MCF 10A (cell line): ENCODE data around the gene PTGES2. TPM values are rescaled to one million over a fixed set of nuclear protein-coding genes. Genes with fewer than 3 reads are reported as not detected.

Experiments used
- BruUV-seq: library from RNA; stranded (reverse); fragments of 400-500 nt; replicated peaks from 2 replicates; lab custom pipeline; 2021; lab: Mats Ljungman, UMichigan
- CTCF ChIA-PET: fragments of 300-600 bp; sonication (Branson Sonifier 250); formaldehyde crosslinking; extraction: SDS; loops from one replicate; lab custom pipeline; 2021; ENCODE audit warnings: antibody characterized with exemption, inconsistent platforms; lab: Yijun Ruan, JAX
- POLR2A ChIA-PET: fragments of 300-600, 350-650 bp; sonication (Branson Sonifier 250); formaldehyde crosslinking; extraction: SDS; loops from one replicate; lab custom pipeline; 2020; ENCODE audit warnings: antibody characterized with exemption, inconsistent platforms; lab: Yijun Ruan, JAX
- DNase-seq: peaks from one replicate; pipeline ENCODE4 v3.0.0-alpha.2; 2018; ENCODE audit not compliant: unreplicated experiment
- H3K27ac Mint-ChIP-seq: one replicate; pipeline ENCODE4 v1.8.0; 2022; ENCODE audit warnings: mild to moderate bottlenecking, low read depth, mixed read lengths; ENCODE audit not compliant: unreplicated experiment
- H3K27me3 Mint-ChIP-seq: one replicate; pipeline ENCODE4 v1.8.0; 2022; ENCODE audit warnings: mixed read lengths; ENCODE audit not compliant: insufficient read depth, unreplicated experiment
- H3K36me3 Mint-ChIP-seq: one replicate; pipeline ENCODE4 v1.8.0; 2022; ENCODE audit warnings: mild to moderate bottlenecking, moderate library complexity, mixed read lengths; ENCODE audit not compliant: insufficient read depth, unreplicated experiment
- H3K4me1 Mint-ChIP-seq: one replicate; pipeline ENCODE4 v1.8.0; 2022; ENCODE audit warnings: mixed read lengths; ENCODE audit not compliant: insufficient read depth, unreplicated experiment
- H3K4me3 Mint-ChIP-seq: one replicate; pipeline ENCODE4 v1.8.0; 2022; ENCODE audit warnings: mild to moderate bottlenecking, moderate library complexity, mixed read lengths; ENCODE audit not compliant: unreplicated experiment
- H3K9me3 Mint-ChIP-seq: one replicate; pipeline ENCODE4 v1.8.0; 2022; ENCODE audit warnings: mixed read lengths; ENCODE audit not compliant: unreplicated experiment
- intact Hi-C: fragments of 100-400 bp; cut with micrococcal nuclease; formaldehyde crosslinking; loops from 2 replicates; pipeline ENCODE4 v1.14.1; 2022
- total RNA-seq: library from RNA; stranded (reverse); gene quantifications from 2 replicates; pipeline ENCODE4 v1.2.3, GENCODE V29; 2022
- TF ChIP-seq, protein P1 (sequence below): fragments of 200-600 bp; IDR thresholded peaks from one replicate; pipeline ENCODE4 v1.8.0; 2022; ENCODE audit warnings: antibody characterized with exemption, mild to moderate bottlenecking; ENCODE audit not compliant: unreplicated experiment

Gene PTGES2
- total RNA-seq, 1 experiment from 2014 or later = 130 TPM

DNA sequence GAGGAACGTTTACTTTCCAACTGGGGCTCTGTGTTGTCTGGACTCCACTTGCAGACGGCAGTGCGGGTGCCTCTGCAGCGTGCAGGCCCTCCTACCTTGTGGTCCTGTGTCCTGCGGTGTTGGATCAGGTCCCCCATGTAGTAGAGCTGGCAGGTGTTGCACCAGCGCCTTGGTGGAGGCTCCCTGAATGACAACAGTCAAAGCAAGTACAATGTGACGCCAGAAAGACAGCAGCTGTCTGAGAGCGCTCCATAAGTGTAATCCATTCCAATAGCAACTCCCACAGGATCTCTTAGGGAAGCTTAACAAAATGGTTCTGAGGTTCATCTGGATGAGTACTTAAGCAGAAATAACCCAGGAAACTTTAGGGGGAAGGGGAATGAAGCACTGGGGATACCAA lies 42.4 kb upstream of the PTGES2 start:
- intact Hi-C loops = no loop called here
- BruUV-seq = no TSS peak
- TF ChIP-seq, protein P1, sequence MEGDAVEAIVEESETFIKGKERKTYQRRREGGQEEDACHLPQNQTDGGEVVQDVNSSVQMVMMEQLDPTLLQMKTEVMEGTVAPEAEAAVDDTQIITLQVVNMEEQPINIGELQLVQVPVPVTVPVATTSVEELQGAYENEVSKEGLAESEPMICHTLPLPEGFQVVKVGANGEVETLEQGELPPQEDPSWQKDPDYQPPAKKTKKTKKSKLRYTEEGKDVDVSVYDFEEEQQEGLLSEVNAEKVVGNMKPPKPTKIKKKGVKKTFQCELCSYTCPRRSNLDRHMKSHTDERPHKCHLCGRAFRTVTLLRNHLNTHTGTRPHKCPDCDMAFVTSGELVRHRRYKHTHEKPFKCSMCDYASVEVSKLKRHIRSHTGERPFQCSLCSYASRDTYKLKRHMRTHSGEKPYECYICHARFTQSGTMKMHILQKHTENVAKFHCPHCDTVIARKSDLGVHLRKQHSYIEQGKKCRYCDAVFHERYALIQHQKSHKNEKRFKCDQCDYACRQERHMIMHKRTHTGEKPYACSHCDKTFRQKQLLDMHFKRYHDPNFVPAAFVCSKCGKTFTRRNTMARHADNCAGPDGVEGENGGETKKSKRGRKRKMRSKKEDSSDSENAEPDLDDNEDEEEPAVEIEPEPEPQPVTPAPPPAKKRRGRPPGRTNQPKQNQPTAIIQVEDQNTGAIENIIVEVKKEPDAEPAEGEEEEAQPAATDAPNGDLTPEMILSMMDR = no peak
- no peaks in the 10 kb centered on the region for H3K27me3 Mint-ChIP-seq
- H3K4me3 Mint-ChIP-seq = no peak overlapping the region
- H3K27ac Mint-ChIP-seq = no peak overlapping the region
- DNase-seq = no peak
- H3K36me3 Mint-ChIP-seq = peaks cover 53% of the 10 kb centered on the region
- H3K9me3 Mint-ChIP-seq = no peaks in the 10 kb centered on the region
- POLR2A ChIA-PET = interaction anchor here (0.6 to 1.1 kb wide), 2 partner anchors 10 to 107 kb away, joined by 5 to 7 read pairs; partner anchors contain the start of gene BBLN
- CTCF ChIA-PET = interaction anchor here (0.7 kb wide), 1 partner anchor 9 kb away, joined by 3 read pairs; no protein-coding TSS in a partner anchor
- H3K4me1 Mint-ChIP-seq = no peaks in the 10 kb centered on the region

DNA sequence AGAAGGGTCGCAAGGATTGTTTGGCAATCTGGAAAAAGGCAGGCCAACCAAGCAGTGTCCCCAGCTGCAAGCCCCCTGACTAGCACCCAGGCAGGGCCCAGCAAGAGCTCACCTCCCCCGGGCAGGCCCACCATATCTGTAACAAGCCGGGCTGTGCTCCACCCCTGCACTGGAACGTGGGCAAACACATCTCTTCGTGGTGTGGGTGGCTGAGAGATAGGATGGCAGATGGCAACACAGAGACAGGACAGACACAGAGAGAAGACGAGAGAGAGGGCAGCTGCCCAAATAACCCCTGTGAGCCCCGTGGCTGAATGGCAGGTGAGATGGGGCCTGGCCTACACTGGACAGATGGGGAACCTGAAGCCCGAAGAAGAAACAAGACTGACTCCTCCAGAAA lies 42.0 kb upstream of the PTGES2 start:
- peaks cover 57% of the 10 kb centered on the region for H3K36me3 Mint-ChIP-seq
- TF ChIP-seq, protein P1 = no peak
- no peak overlapping the region for H3K4me3 Mint-ChIP-seq
- no TSS peak for BruUV-seq
- no peaks in the 10 kb centered on the region for H3K27me3 Mint-ChIP-seq
- H3K4me1 Mint-ChIP-seq = no peaks in the 10 kb centered on the region
- H3K27ac Mint-ChIP-seq = no peak overlapping the region
- no peaks in the 10 kb centered on the region for H3K9me3 Mint-ChIP-seq
- ChIA-PET POLR2A (interaction anchor here (0.6 to 1.1 kb wide), 2 partner anchors 10 to 108 kb away, joined by 5 to 7 read pairs; partner anchors contain the start of gene BBLN), CTCF (interaction anchor here (0.5 to 0.7 kb wide), 2 partner anchors 8 to 367 kb away, joined by 3 read pairs; no protein-coding TSS in a partner anchor)
- no peak for DNase-seq
- intact Hi-C loops = no loop called here

DNA sequence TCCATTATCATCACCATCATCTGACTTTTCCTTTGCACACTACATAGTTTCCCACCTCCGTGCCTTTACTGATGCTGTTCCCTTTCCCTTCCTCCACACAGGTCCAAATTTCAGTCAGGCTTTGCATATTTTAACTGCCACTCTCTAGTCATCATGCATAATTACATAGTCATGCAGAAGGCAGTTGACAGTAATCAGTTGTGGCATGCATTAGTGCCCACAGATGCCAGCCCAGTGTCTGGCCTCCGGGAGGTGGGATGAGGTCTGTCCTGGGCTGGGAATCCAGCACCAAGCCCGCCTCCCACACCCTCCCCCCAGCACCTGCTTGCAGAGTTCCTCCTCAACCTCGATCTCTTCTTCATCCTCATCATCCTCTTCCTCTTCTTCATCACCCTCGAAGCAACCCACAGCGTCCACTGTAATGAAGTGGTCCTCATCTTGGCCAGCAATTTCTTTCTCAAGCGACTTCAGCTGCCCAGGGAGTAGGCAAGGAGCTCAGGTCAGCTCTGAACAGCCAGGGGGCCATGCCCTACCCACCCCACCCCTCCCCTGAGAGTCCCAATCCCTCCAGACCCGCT lies 41.3 kb upstream of the PTGES2 start:
- DNase-seq = no peak
- POLR2A ChIA-PET = no interaction called here
- Mint-ChIP-seq H3K9me3 (no peaks in the 10 kb centered on the region), H3K27me3 (no peaks in the 10 kb centered on the region), H3K36me3 (peaks cover 58% of the 10 kb centered on the region), H3K4me3 (no peak overlapping the region), H3K4me1 (no peaks in the 10 kb centered on the region), H3K27ac (no peak overlapping the region)
- TF ChIP-seq, protein P1 = no peak
- intact Hi-C loops = no loop called here
- BruUV-seq = no TSS peak
- CTCF ChIA-PET = interaction anchor here (0.5 kb wide), 1 partner anchor 367 kb away, joined by 3 read pairs; no protein-coding TSS in a partner anchor

DNA sequence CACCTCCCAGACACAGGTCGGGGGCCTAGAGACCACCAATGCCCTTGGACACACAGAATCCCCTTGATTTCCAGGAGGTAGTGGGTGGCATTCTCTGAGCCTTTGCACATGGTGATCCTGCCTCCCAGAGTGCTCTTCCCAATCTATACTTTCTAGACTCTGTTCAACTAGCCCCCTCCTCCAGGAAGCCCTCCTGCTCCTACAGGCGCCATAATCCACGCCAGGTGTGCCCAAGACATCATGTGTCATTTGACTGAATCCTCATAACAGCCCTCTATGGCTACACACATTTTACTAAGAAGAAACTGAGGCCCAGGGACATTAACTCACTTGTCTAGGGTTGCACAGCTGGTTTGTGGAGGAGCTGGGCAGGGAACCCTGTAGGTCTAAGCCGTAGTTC lies 39.7 kb upstream of the PTGES2 start:
- no peak for DNase-seq
- intact Hi-C loops = no loop called here
- H3K36me3 Mint-ChIP-seq = peaks cover 67% of the 10 kb centered on the region
- BruUV-seq = no TSS peak
- peaks cover 2% of the 10 kb centered on the region for H3K4me1 Mint-ChIP-seq
- H3K27me3 Mint-ChIP-seq = no peaks in the 10 kb centered on the region
- TF ChIP-seq, protein P1 = no peak
- H3K4me3 Mint-ChIP-seq = no peak overlapping the region
- no peak overlapping the region for H3K27ac Mint-ChIP-seq
- H3K9me3 Mint-ChIP-seq = no peaks in the 10 kb centered on the region
- POLR2A ChIA-PET = interaction anchor here (0.6 to 0.7 kb wide), 2 partner anchors 41 to 155 kb away, joined by 3 to 5 read pairs; partner anchors contain the start of gene TRUB2
- CTCF ChIA-PET = no interaction called here
